HG03439 (cell line): Measurements from ENCODE around the gene AGXT2.
"Not testable (repeated sequence)": the region's sequence is repeated elsewhere in the genome, so short reads cannot be mapped to it uniquely, and the experiment has no call there.

Source experiments
- ATAC-seq: cut with Tn5 transposase; IDR thresholded peaks from one replicate; pipeline ENCODE4 v1.9.1; 2021; ENCODE audit warnings: mild to moderate bottlenecking, moderate library complexity; ENCODE audit not compliant: unreplicated experiment

The AGXT2 gene

GRCh38 chr5:35056686-35057085, 8.9 kb upstream of the AGXT2 start:
- ATAC-seq: no peak

GRCh38 chr5:35052838-35053237, 5.1 kb upstream of the AGXT2 start:
- no peak for ATAC-seq

GRCh38 chr5:35050541-35051126, 2.9 kb upstream of the AGXT2 start:
- no peak for ATAC-seq

GRCh38 chr5:35048910-35049309, 1.2 kb upstream of the AGXT2 start:
- ATAC-seq: no peak

- ATAC-seq: no peak
Observed at GRCh38 chr5:35046774-35047173, 975 bp downstream of the AGXT2 start.

- no peak for ATAC-seq
Observed at GRCh38 chr5:35045280-35045679, 2.5 kb downstream of the AGXT2 start.

GRCh38 chr5:35044649-35045048, 3.1 kb downstream of the AGXT2 start:
- ATAC-seq: no peak

- no peak for ATAC-seq
Observed at GRCh38 chr5:35042781-35043180, 5.0 kb downstream of the AGXT2 start.

- ATAC-seq: no peak
Observed at GRCh38 chr5:35041261-35041660, 6.5 kb downstream of the AGXT2 start.

- ATAC-seq: no peak
Observed at GRCh38 chr5:35038891-35039290, 8.9 kb downstream of the AGXT2 start.

GRCh38 chr5:35036536-35036935, 11.2 kb downstream of the AGXT2 start:
- ATAC-seq: no peak

GRCh38 chr5:35035929-35036328, 11.8 kb downstream of the AGXT2 start:
- not testable (repeated sequence) for ATAC-seq

- ATAC-seq: no peak
Observed at GRCh38 chr5:35035271-35035670, 12.5 kb downstream of the AGXT2 start.

- no peak for ATAC-seq
Observed at GRCh38 chr5:35032356-35032755, 15.4 kb downstream of the AGXT2 start.

- ATAC-seq: no peak
Observed at GRCh38 chr5:35031276-35031675, 16.5 kb downstream of the AGXT2 start.

- ATAC-seq: no peak
Observed at GRCh38 chr5:35030426-35031100, 17.2 kb downstream of the AGXT2 start.

GRCh38 chr5:35029333-35029732, 18.4 kb downstream of the AGXT2 start:
- no peak for ATAC-seq

GRCh38 chr5:35026941-35027340, 20.8 kb downstream of the AGXT2 start:
- no peak for ATAC-seq

GRCh38 chr5:35026280-35026840, 21.4 kb downstream of the AGXT2 start:
- no peak for ATAC-seq

GRCh38 chr5:35024911-35025510, 22.7 kb downstream of the AGXT2 start:
- no peak for ATAC-seq

GRCh38 chr5:35023391-35024178, 24.2 kb downstream of the AGXT2 start:
- ATAC-seq: no peak
